RWPE1 (cell line): ENCODE measurements around the gene CCDC160.
"Not testable (repeated sequence)": the region's sequence is repeated elsewhere in the genome, so short reads cannot be mapped to it uniquely, and the experiment has no call there.

Source experiments
- CTCF ChIA-PET: fragments of 350-600 bp; sonication (Branson Sonifier 250); formaldehyde crosslinking; extraction: SDS; loops from one replicate; lab custom pipeline; 2021; lab: Yijun Ruan, JAX
- POLR2A ChIA-PET: fragments of 400-600 bp; formaldehyde crosslinking; extraction: SDS; loops from one replicate; lab custom pipeline; 2020; ENCODE audit warnings: antibody characterized with exemption; ENCODE audit not compliant: low non-redundant PET; lab: Yijun Ruan, JAX
- DNase-seq: peaks from one replicate; pipeline ENCODE4 v3.0.0; 2012; ENCODE audit warnings: low spot score
- H3K27ac ChIP-seq: fragments of 450-650 bp; 2 replicates; pipeline ENCODE4 v1.5.1; 2017
- TF ChIP-seq, protein P1 (sequence below): fragments of 450-650 bp; conservative IDR thresholded peaks from 2 replicates; pipeline ENCODE4 v1.5.1; 2017; ENCODE audit warnings: low read depth, mild to moderate bottlenecking

The CCDC160 gene

DNA sequence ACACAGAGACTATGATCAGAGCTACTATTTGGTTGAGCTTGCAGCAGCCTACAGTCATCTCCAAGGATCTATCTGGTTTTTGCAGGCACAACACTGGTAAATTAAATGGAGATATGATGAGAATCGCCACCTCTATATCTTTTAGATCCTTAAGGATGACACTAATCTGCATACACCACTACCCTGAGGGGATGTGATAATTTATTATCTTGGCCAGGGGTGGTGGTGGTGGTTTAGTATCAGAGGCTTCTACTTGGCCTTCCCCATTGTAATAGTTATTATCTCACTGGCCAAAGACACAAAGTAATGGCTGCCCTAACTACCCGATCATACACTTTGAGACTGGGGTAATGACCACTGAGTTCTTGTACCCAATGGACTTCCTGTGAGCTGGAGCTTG, 21.2 kb downstream of the CCDC160 start:
- POLR2A ChIA-PET, result no interaction called here
- DNase-seq, result no peak
- no peak overlapping the region for H3K27ac ChIP-seq
- CTCF ChIA-PET, result no interaction called here
- TF ChIP-seq, protein P1, sequence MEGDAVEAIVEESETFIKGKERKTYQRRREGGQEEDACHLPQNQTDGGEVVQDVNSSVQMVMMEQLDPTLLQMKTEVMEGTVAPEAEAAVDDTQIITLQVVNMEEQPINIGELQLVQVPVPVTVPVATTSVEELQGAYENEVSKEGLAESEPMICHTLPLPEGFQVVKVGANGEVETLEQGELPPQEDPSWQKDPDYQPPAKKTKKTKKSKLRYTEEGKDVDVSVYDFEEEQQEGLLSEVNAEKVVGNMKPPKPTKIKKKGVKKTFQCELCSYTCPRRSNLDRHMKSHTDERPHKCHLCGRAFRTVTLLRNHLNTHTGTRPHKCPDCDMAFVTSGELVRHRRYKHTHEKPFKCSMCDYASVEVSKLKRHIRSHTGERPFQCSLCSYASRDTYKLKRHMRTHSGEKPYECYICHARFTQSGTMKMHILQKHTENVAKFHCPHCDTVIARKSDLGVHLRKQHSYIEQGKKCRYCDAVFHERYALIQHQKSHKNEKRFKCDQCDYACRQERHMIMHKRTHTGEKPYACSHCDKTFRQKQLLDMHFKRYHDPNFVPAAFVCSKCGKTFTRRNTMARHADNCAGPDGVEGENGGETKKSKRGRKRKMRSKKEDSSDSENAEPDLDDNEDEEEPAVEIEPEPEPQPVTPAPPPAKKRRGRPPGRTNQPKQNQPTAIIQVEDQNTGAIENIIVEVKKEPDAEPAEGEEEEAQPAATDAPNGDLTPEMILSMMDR, result no peak

DNA sequence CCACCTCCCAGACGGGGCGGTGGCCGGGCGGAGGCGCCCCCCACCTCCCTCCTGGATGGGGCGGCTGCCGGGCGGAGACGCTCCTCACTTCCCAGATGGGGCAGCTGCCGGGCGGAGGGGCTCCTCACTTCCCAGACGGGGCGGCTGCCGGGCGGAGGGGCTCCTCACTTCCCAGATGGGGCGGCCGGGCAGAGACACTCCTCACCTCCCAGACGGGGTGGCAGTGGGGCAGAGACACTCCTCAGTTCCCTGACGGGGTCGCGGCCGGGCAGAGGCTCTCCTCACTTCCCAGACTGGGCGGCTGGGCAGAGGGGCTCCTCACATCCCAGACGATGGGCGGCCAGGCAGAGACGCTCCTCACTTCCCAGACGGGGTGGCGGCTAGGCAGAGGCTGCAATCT, 49.0 kb downstream of the CCDC160 start:
- CTCF ChIA-PET, H3K27ac ChIP-seq, POLR2A ChIA-PET, DNase-seq: not testable (repeated sequence)

DNA sequence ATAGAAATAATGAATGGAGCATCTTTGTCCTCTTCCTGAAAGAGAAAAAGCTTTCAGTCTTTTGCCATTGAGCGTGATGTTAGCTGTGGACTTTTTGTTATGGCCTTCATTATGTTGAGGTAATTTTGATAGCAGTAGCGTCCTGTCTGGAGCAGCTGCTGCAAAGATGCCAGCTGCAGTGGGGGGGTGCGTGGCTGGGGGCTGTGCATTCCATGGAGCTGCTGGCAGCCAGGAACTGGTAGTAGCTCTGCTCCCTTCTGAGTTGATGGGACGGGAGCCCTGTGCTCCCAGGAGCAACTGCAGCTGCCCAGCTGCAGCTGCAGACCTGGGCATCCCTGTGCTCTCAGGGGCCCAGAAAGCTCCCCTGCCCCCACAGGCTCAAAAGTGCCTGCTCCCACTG, 50.4 kb downstream of the CCDC160 start:
- H3K27ac ChIP-seq, result no peak overlapping the region
- DNase-seq, result no peak
- ChIA-PET CTCF (no interaction called here), POLR2A (no interaction called here)
- TF ChIP-seq, protein P1, result no peak

DNA sequence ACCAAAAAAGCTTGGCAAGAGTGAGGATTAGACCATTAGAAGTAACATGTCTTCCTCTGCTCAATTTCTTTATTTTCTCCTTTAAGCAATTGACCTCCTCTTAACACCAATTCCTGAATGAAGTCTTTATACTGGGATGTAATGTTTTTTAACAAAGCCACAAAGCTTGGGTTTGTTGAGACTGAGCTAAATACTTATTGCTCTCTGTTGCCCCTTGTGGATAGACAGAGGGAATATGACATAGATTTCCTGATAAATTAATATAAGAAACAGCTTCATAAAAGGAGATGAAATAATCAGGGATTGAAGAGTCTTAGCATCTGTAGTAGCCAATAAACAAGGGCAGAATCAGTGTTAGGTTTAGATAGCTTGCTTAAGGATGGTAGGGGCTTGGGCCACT, 57.6 kb downstream of the CCDC160 start:
- TF ChIP-seq, protein P1, result no peak
- H3K27ac ChIP-seq, result no peak overlapping the region
- peak; percentile 1 for DNase-seq
- CTCF ChIA-PET, result interaction anchor here (0.5 kb wide), 1 partner anchor 81 kb away, joined by 7 read pairs; no protein-coding TSS in a partner anchor
- POLR2A ChIA-PET, result no interaction called here
